ENCODE data around the gene GPS2.

The GPS2 gene

DNA sequence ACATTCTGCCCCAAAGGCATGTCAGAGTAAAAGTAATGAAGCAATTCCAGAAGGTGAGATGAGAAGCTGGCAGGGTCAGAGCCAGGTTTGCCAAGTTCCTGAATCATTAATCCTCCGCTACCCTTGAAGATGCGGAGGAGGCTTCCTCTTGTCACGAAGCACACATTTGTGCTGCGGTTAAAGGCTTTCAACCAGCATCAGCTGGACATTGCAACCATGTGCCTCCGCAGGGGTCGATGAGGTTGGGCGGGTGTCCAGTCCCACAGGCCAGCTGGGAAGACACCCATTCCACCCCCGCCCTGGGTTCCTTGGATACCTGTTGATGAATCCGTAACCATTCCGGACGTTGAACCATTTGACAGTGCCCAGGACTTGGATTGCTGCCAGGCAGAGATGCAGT is 22.0 kb downstream of the GPS2 start:
- DNase-seq (ENCODE audit: low read depth in 2 of 2): no peak

GRCh38 chr17:7292729-7293128 is 22.4 kb downstream of the GPS2 start:
- no peak for DNase-seq (ENCODE audit: low read depth in 2 of 2)

DNA sequence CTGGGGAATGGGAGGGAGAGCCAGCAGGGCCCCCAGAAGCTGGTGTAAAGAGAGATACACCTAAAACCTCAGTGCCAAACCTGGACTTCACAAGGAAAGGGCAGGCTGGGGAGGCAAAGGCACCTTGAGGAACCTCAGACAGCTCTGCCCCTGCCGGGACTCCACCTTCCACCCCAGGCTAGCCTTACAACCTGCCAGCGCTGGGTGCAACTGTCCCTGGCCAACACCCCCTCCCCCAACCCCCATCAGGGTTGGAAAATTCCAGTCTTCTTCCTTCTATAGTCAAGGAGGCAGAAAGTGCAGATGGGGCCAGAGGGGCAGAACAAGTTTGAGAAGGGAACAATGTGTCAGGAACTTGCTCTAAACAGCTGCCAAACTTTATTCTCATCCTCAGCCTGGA is 23.0 kb downstream of the GPS2 start:
- no peak for DNase-seq (ENCODE audit: low read depth in 2 of 2)

DNA sequence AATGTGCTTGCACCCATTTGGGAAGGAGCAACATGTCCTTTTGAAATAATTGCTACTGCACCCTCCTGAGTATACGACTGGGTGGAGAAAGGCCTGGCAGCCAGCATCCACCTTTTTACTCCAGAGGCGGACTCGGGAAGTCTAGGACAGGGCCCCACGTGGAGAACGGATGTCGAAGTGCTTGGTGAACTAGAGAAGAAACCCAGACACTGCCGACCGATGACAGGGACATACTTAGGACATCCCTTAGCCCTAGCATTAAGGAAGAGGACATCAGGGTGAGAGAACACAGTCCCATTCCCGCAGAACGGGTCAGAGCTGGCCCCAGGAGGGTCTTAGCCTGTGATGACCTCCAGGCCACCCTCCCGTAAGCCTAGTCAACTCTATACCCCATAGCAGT is 24.5 kb downstream of the GPS2 start:
- no peak for DNase-seq (ENCODE audit: low read depth in 2 of 2)

DNA sequence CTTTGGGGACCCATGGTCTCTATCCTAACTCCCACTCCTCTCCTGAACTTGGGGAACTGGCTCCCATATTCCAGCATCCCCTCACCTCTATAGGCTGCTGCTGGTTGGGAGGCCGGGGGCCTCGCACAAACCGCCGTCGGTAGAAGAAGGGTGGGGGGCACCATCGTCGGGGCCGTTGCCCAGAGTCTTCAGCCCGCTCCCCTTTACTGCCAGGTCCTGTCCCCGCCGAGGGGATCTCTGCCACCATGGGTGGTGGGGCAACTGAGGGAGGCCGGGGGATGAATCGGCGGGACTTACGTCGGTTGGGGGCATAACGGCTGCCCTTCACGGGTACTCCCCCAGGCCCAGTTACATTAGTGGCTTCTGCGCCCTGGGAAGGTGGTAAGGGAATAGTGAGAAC is 25.0 kb downstream of the GPS2 start:
- DNase-seq (ENCODE audit: low read depth in 2 of 2): no peak

DNA sequence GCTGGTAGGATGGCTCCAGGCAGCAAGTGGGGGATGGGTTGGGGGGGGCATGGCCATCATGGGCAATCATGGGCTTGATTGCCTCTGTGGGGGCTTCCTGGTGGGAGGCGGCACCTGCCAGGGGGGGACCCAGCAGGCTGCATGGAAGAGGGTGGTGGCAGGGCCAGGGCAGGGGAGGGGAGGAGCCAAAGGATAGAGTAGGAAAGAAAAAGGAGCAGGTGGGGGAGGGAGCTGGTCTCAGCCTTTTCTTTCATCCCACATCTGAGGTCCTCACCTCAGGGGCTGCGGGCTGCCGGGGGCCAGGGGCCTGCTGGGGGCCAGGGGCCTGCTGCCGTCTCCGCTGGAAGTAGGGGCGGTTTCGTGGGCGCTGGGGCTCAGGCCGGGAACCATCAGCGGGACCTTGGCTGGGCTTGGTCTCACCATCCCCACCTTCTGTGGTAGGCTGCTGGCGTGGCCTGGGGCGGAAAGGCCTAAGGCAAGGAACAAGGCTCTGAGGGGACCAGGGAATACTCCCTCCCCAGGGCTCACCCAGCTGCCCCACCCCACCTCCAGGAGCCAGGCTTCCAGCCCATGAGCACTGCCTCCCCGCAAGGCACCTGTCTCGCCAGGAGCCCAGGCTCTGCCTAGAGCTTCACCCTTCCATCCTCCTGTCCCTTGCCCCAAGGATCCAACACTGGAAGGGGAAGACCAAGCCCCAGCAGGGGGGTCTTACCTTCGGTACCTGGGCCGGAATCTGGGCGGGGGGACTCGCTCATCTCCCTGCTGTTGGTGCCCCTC is 25.7 kb downstream of the GPS2 start:
- DNase-seq (ENCODE audit: low read depth in 2 of 2): no peak

DNA sequence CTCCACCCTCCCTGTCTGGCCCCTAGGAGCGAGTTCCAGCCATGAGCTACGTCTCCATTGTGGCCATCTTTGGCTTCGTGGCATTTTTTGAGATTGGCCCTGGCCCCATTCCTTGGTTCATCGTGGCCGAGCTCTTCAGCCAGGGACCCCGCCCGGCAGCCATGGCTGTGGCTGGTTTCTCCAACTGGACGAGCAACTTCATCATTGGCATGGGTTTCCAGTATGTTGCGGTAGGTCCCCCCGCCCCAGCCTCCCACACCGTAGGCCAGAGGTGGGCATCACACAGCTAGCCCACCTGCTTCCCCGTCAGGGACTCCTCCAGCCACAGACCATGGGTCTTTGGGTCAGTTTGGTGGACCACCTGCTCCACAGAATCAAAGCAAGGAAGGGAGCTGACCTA is 29.5 kb downstream of the GPS2 start:
- no peak for DNase-seq (ENCODE audit: low read depth in 2 of 2)

GRCh38 chr17:7284911-7285310 is 30.2 kb downstream of the GPS2 start:
- no peak for DNase-seq (ENCODE audit: low read depth in 2 of 2)

GRCh38 chr17:7283471-7284216 is 31.5 kb downstream of the GPS2 start:
- no peak for DNase-seq (ENCODE audit: low read depth in 2 of 2)

DNA sequence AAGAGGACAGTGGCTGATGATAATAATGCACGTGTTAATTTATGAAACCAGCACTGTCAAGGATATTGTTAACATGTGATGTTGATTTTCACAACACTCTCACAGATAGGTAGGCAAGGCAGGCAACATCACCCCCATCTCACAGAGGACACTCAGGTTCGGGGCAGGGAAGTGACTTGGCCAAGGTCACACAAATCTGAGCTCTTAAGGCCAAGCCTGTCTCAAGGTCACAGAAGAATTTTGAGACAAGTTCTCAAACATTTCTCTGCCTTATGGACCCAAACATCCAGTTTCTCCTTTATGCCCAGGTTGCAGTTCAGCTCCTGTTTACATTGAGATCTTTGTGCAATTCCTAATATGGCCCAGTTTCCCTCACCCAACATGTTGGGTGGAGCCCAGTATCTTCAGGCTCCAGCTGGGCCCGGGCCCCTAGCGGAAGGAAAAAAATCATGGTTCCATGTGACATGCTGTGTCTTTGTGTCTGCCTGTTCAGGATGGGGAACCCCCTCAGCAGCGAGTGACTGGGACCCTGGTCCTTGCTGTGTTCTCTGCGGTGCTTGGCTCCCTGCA is 32.3 kb downstream of the GPS2 start:
- no peak for DNase-seq (ENCODE audit: low read depth in 2 of 2)

DNA sequence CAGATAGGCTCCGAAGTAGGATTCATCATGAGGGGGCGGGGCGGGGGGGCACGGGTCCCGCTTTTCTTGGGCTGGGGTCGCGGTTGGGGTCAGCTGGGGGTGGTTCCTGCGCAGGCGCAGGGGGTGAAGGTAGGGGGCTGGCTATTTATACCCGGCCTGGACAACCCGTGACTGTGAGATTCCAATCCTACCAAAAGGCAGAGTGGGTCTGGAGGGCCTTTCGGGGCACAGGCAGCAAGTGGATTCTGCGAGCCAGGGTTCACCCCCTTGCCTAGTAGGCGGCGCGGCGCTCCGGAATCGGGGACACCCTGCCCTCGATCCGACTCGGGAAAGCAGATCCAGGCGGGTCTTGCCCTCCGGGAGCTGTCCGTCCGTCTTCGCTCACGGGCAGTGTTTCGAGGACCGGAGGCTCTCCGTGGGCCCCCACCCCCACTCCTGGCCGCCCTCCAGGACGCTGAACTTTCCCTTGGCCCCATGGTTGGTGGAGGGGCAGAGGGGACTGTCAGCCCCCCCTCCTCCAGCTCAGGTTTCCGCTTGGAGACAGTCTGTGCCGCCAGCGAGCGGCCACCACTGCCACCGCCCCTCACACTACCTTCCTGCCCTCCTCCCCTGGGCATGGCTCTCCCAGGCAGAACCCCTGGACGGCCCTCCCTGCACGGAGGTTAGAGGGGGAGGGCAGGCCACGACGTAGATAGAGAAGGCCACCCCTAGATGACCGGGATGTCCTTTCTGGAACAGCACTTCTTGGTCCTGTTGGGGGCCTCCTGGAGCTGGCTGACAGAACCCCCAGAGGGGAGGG is 33.0 kb downstream of the GPS2 start:
- DNase-seq (ENCODE audit: low read depth in 2 of 2): no peak

GRCh38 chr17:7281074-7281952 is 33.8 kb downstream of the GPS2 start, which contains the start of gene SLC2A4:
SLC2A4 (plus strand) TSS chr17:7281718; CDS start chr17:7281935, 217 bp downstream.
- peak; percentile 55 to 72 for DNase-seq (ENCODE audit: low read depth in 2 of 2)

GRCh38 chr17:7280519-7281073 is 34.6 kb downstream of the GPS2 start:
- DNase-seq (ENCODE audit: low read depth in 2 of 2): peak; percentile 69 to 75

GRCh38 chr17:7279448-7279847 is 35.7 kb downstream of the GPS2 start:
- no peak for DNase-seq (ENCODE audit: low read depth in 2 of 2)

- no peak for DNase-seq (ENCODE audit: low read depth in 2 of 2)
These were observed 48.4 kb downstream of the GPS2 start for GRCh38 chr17:7266784-7267183.

- DNase-seq (ENCODE audit: low read depth in 2 of 2): no peak
These were observed 51.4 kb downstream of the GPS2 start for GRCh38 chr17:7263801-7264078.

GRCh38 chr17:7262935-7263800 is 52.0 kb downstream of the GPS2 start:
- DNase-seq (ENCODE audit: low read depth in 2 of 2): no peak

All from stimulated activated CD8-positive, alpha-beta memory T cell treated with anti-CD3 and anti-CD28 coated beads, Interleukin-2, amount 100 ng/mL, for 1 hour (primary cell).